HEK293 (cell line): ENCODE results near the gene ALOXE3.

ENCODE experiments used
- BCL11B ChIP-seq: fragments of 450-650 bp; formaldehyde crosslinking; IDR thresholded peaks from 2 replicates; pipeline ENCODE4 v1.5.1; 2016; ENCODE audit warnings: low read depth, missing biosample characterization, missing genetic modification characterization
- FEZF1 ChIP-seq: fragments of 450-650 bp; formaldehyde crosslinking; IDR thresholded peaks from 2 replicates; pipeline ENCODE4 v1.5.1; 2016; ENCODE audit warnings: missing biosample characterization, missing genetic modification characterization
- GFI1B ChIP-seq: fragments of 450-650 bp; formaldehyde crosslinking; IDR thresholded peaks from 2 replicates; pipeline ENCODE4 v1.5.1; 2016; ENCODE audit warnings: missing biosample characterization, missing genetic modification characterization
- GLI2 ChIP-seq: fragments of 450-650 bp; formaldehyde crosslinking; IDR thresholded peaks from 2 replicates; pipeline ENCODE4; 2017; ENCODE audit warnings: missing biosample characterization, missing genetic modification characterization, low read depth, borderline replicate concordance
- GLIS2 ChIP-seq: fragments of 450-650 bp; formaldehyde crosslinking; IDR thresholded peaks from 2 replicates; pipeline ENCODE4 v1.5.1; 2016; ENCODE audit warnings: missing biosample characterization, missing genetic modification characterization
- HIC1 ChIP-seq: fragments of 450-650 bp; formaldehyde crosslinking; IDR thresholded peaks from 2 replicates; pipeline ENCODE4 v1.5.1; 2016; ENCODE audit warnings: missing biosample characterization, missing genetic modification characterization
- HOXC10 ChIP-seq: sonication (generic); formaldehyde crosslinking; IDR thresholded peaks from 2 replicates; pipeline ENCODE4 v1.8.1; 2023; ENCODE audit warnings: mild to moderate bottlenecking, missing genetic modification reagents
- KLF16 ChIP-seq: fragments of 450-650 bp; formaldehyde crosslinking; IDR thresholded peaks from 2 replicates; pipeline ENCODE4 v1.5.1; 2017; ENCODE audit warnings: missing biosample characterization, missing genetic modification characterization
- KLF8 ChIP-seq: fragments of 450-650 bp; formaldehyde crosslinking; IDR thresholded peaks from 2 replicates; pipeline ENCODE4 v1.5.1; 2016; ENCODE audit warnings: missing biosample characterization, missing genetic modification characterization
- PATZ1 ChIP-seq: fragments of 450-650 bp; formaldehyde crosslinking; IDR thresholded peaks from 2 replicates; pipeline ENCODE4 v1.5.1; 2016; ENCODE audit warnings: missing biosample characterization, missing genetic modification characterization
- SETDB1 ChIP-seq: IDR thresholded peaks from one replicate; pipeline ENCODE4 v1.6.1; 2017; ENCODE audit warnings: mild to moderate bottlenecking, low read length, moderate library complexity, mixed read lengths; ENCODE audit not compliant: insufficient read length
- YY2 ChIP-seq: fragments of 450-650 bp; formaldehyde crosslinking; IDR thresholded peaks from 2 replicates; pipeline ENCODE4 v1.5.1; 2016; ENCODE audit warnings: missing biosample characterization, missing genetic modification characterization
- ZBTB11 ChIP-seq: fragments of 450-650 bp; formaldehyde crosslinking; conservative IDR thresholded peaks from 2 replicates; pipeline ENCODE4 v1.5.1; 2016; ENCODE audit warnings: low read depth, missing biosample characterization, missing genetic modification characterization
- ZBTB21 ChIP-seq: fragments of 450-650 bp; formaldehyde crosslinking; IDR thresholded peaks from 2 replicates; pipeline ENCODE4 v1.5.1; 2017; ENCODE audit warnings: missing biosample characterization, missing genetic modification characterization
- ZFP3 ChIP-seq: fragments of 450-650 bp; formaldehyde crosslinking; IDR thresholded peaks from 2 replicates; pipeline ENCODE4 v1.5.1; 2016; ENCODE audit warnings: low read depth, missing biosample characterization, missing genetic modification characterization
- ZNF10 ChIP-seq: fragments of 450-650 bp; formaldehyde crosslinking; IDR thresholded peaks from 2 replicates; pipeline ENCODE4 v1.5.1; 2017; ENCODE audit warnings: missing biosample characterization, missing genetic modification characterization
- ZNF23 ChIP-seq: fragments of 450-650 bp; formaldehyde crosslinking; IDR thresholded peaks from 2 replicates; pipeline ENCODE4 v1.5.1; 2016; ENCODE audit warnings: missing biosample characterization, missing genetic modification characterization, borderline replicate concordance
- ZNF335 ChIP-seq: fragments of 450-650 bp; formaldehyde crosslinking; conservative IDR thresholded peaks from 2 replicates; pipeline ENCODE4 v1.5.1; 2016; ENCODE audit warnings: missing biosample characterization, missing genetic modification characterization
- ZNF341 ChIP-seq: fragments of 450-650 bp; formaldehyde crosslinking; IDR thresholded peaks from 2 replicates; pipeline ENCODE4; 2016; ENCODE audit warnings: low read depth, missing biosample characterization, missing genetic modification characterization
- ZNF354C ChIP-seq: fragments of 450-650 bp; formaldehyde crosslinking; IDR thresholded peaks from 2 replicates; pipeline ENCODE4 v1.5.1; 2016; ENCODE audit warnings: missing biosample characterization, missing genetic modification characterization, low read depth, borderline replicate concordance
- ZNF404 ChIP-seq: fragments of 450-650 bp; formaldehyde crosslinking; IDR thresholded peaks from 2 replicates; pipeline ENCODE4 v1.5.1; 2017; ENCODE audit warnings: missing biosample characterization, missing genetic modification characterization
- ZNF560 ChIP-seq: fragments of 450-650 bp; formaldehyde crosslinking; IDR thresholded peaks from 2 replicates; pipeline ENCODE4 v1.5.1; 2017; ENCODE audit warnings: missing biosample characterization, missing genetic modification characterization, borderline replicate concordance
- ZNF610 ChIP-seq: fragments of 450-650 bp; formaldehyde crosslinking; IDR thresholded peaks from 2 replicates; pipeline ENCODE4 v1.5.1; 2016; ENCODE audit warnings: missing biosample characterization, missing genetic modification characterization, borderline replicate concordance
- ZNF658 ChIP-seq: fragments of 450-650 bp; formaldehyde crosslinking; IDR thresholded peaks from 2 replicates; pipeline ENCODE4; 2016; ENCODE audit warnings: missing biosample characterization, missing genetic modification characterization
- ZNF660 ChIP-seq: fragments of 450-650 bp; IDR thresholded peaks from 2 replicates; pipeline ENCODE4 v1.5.1; 2018; ENCODE audit warnings: missing biosample characterization, mild to moderate bottlenecking, missing genetic modification characterization
- ZNF664 ChIP-seq: fragments of 450-650 bp; formaldehyde crosslinking; IDR thresholded peaks from 2 replicates; pipeline ENCODE4 v1.5.1; 2016; ENCODE audit warnings: missing biosample characterization, missing genetic modification characterization
- ZNF707 ChIP-seq: fragments of 450-650 bp; formaldehyde crosslinking; IDR thresholded peaks from 2 replicates; pipeline ENCODE4 v1.5.1; 2016; ENCODE audit warnings: missing biosample characterization, missing genetic modification characterization
- TF ChIP-seq, protein P1 (sequence below): fragments of 450-650 bp; formaldehyde crosslinking; optimal IDR thresholded peaks from 2 replicates; pipeline ENCODE3; 2016; ENCODE audit warnings: missing biosample characterization, mild to moderate bottlenecking, missing genetic modification characterization
- TF ChIP-seq, protein P2 (sequence below): fragments of 450-650 bp; formaldehyde crosslinking; IDR thresholded peaks from 2 replicates; pipeline ENCODE4 v1.5.1; 2017; ENCODE audit warnings: missing biosample characterization, missing genetic modification characterization
- TF ChIP-seq, protein P3 (sequence below): fragments of 450-650 bp; IDR thresholded peaks from 2 replicates; pipeline ENCODE4 v1.5.1; 2018; ENCODE audit warnings: missing biosample characterization, missing genetic modification characterization

Gene ALOXE3

DNA sequence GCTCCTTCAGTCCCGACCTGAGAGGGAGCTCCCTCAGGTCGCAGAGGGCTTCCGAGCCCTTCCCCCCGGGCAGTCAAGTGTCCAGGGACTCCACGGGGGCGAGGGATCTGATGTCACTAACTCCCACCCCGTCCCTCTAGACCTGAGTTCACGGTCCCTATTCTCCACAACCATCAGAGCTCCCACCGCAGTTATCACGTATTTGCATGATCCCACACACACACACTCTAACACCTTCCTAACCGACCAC is 37.6 kb upstream of the ALOXE3 start (continued):
- TF ChIP-seq ZFP3 (tag by site-specific recombination) (no peak), ZNF707 (tag by site-specific recombination) (no peak), KLF16 (tag by site-specific recombination) (no peak), ZBTB21 (tag by site-specific recombination) (no peak; the same call in none of the 2 replicates), ZNF10 (tag by site-specific recombination) (no peak), ZNF664 (tag by site-specific recombination) (no peak), ZNF335 (tag by site-specific recombination) (no peak), HOXC10 (CRISPR knock-in tag) (no peak), GFI1B (no peak), ZNF404 (tag by site-specific recombination) (no peak), HIC1 (tag by site-specific recombination) (no peak), ZNF354C (tag by site-specific recombination) (no peak), FEZF1 (peak; percentile 39; the same call in 1 of the 2 replicates), SETDB1 (no peak), BCL11B (tag by site-specific recombination) (no peak), ZBTB11 (tag by site-specific recombination) (no peak), ZNF341 (no peak), ZNF23 (tag by site-specific recombination) (no peak), GLI2 (tag by site-specific recombination) (no peak), ZNF658 (tag by site-specific recombination) (no peak), YY2 (tag by site-specific recombination) (no peak), ZNF610 (peak; percentile 45; the same call in 1 of the 2 replicates), KLF8 (no peak), GLIS2 (tag by site-specific recombination) (no peak), ZNF660 (tag by site-specific recombination) (no peak), ZNF560 (tag by site-specific recombination) (no peak), PATZ1 (tag by site-specific recombination) (no peak)
- TF ChIP-seq, protein P1, sequence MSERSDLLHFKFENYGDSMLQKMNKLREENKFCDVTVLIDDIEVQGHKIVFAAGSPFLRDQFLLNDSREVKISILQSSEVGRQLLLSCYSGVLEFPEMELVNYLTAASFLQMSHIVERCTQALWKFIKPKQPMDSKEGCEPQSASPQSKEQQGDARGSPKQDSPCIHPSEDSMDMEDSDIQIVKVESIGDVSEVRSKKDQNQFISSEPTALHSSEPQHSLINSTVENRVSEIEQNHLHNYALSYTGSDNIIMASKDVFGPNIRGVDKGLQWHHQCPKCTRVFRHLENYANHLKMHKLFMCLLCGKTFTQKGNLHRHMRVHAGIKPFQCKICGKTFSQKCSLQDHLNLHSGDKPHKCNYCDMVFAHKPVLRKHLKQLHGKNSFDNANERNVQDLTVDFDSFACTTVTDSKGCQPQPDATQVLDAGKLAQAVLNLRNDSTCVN (tag by site-specific recombination) = no peak
- TF ChIP-seq, protein P2, sequence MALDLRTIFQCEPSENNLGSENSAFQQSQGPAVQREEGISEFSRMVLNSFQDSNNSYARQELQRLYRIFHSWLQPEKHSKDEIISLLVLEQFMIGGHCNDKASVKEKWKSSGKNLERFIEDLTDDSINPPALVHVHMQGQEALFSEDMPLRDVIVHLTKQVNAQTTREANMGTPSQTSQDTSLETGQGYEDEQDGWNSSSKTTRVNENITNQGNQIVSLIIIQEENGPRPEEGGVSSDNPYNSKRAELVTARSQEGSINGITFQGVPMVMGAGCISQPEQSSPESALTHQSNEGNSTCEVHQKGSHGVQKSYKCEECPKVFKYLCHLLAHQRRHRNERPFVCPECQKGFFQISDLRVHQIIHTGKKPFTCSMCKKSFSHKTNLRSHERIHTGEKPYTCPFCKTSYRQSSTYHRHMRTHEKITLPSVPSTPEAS (tag by site-specific recombination) = no peak
- TF ChIP-seq, protein P3, sequence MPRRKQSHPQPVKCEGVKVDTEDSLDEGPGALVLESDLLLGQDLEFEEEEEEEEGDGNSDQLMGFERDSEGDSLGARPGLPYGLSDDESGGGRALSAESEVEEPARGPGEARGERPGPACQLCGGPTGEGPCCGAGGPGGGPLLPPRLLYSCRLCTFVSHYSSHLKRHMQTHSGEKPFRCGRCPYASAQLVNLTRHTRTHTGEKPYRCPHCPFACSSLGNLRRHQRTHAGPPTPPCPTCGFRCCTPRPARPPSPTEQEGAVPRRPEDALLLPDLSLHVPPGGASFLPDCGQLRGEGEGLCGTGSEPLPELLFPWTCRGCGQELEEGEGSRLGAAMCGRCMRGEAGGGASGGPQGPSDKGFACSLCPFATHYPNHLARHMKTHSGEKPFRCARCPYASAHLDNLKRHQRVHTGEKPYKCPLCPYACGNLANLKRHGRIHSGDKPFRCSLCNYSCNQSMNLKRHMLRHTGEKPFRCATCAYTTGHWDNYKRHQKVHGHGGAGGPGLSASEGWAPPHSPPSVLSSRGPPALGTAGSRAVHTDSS = no peak
